NCI-H2196 (cell line): Measurements from ENCODE around the gene SLC25A17.

Experiments
- DNase-seq: peaks from one replicate; lab custom pipeline; 2025; ENCODE audit not compliant: unreplicated experiment; lab: John Stamatoyannopoulos, UW

Gene SLC25A17

DNA sequence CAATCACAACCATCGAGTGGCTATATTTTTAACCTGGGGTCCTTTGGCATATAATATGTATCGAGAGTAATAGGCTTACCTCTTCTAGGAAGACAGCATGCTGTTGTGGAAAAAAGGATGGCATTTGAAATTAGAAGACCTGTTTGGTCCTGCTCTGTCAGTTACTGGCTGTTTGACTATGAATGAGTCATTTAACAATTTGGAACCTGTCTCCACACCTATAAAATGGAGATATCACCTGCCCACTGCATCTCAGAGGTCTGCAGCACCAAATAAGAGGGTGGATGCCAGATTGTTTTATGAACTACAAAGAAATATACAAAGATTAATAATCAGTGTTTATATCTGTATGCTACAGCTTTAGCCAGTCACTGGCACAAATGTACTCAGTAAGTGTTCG is 60.8 kb downstream of the SLC25A17 start:
- peak; percentile 43 for DNase-seq

DNA sequence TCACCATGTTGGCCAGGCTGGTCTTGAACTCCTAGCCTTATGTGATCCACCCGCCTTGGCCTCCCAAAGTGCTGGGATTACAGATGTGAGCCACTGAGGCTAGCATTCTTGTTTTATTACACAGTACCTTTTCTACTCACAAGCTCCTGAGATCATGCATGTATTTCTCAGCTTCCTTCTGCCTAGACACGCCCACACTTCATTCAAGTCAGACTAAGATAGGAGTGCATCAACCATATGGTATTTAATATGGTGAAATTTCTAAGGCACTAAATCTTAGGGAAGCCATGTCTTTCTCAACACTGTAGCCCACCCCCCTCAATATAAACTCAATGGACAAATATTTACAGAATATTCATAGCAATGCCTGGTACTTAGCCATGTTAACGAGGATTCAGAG is 62.1 kb downstream of the SLC25A17 start:
- DNase-seq = no peak

GRCh38 chr22:40753114-40753513 is 66.0 kb downstream of the SLC25A17 start:
- no peak for DNase-seq

DNA sequence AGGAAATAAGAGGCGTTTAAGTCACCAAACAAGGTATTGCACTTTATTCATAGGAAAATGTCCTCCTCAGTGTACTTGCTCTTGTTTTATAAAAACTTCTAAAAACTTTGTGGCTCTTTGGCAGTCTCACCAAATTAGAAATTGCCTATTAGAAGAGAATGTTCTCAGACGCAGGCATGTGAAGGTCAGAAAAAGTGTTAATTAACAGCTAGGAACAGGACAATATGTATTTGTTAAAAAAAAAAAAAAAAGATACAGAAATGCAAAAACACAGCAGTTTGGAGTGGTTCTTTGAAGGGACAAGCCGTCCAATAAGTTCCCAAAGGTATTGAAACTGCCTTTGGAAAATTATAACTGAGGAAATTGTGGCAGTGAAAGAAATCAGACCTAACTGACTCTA is 67.9 kb downstream of the SLC25A17 start:
- no peak for DNase-seq

- no peak for DNase-seq
Measured at GRCh38 chr22:40749829-40750228, 69.3 kb downstream of the SLC25A17 start.

GRCh38 chr22:40748388-40749355 is 70.5 kb downstream of the SLC25A17 start:
- DNase-seq = no peak

DNA sequence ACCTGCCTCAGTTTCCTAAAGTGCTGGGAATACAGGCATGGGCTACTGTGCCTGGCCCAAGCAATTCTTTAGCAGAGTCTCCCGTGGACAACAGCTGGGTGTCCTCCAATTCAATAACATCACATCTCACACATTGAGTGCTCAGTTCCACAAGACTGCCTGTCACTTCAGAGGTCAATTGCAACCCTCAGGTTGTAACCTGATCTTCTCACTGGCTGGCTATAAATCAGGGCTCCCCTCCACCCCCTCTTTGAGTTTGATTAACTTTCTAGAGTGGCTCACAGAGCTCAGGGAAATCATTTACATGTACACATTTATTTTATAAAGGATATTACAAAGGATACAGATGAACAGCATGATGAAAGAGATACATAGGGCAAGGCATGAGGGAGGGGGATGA is 71.8 kb downstream of the SLC25A17 start:
- no peak for DNase-seq

GRCh38 chr22:40746428-40747220 is 72.5 kb downstream of the SLC25A17 start:
- DNase-seq = no peak

GRCh38 chr22:40743768-40744167 is 75.4 kb downstream of the SLC25A17 start:
- DNase-seq = no peak

DNA sequence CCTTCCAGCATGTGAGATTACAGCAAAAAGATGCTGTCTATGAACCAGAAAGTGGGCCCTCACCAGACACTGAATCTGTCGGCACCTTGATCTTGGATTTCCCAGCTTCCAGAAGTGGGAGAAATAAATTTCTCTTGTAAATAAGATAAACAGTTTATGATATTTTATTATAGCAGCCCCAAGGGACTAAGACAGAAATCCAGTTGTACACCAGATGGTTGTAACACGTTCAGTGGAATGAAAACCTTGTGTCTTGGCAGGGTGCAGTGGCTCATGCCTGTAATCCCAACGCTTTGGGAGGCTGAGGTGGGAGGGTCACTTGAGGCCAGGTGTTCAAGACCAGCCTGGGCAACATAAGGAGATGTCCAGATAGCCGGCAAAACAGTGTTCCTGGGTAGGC is 78.0 kb downstream of the SLC25A17 start:
- DNase-seq = no peak

GRCh38 chr22:40739721-40740120 is 79.4 kb downstream of the SLC25A17 start:
- DNase-seq = no peak

- DNase-seq = no peak
Measured at GRCh38 chr22:40733919-40734318, 85.2 kb downstream of the SLC25A17 start.

DNA sequence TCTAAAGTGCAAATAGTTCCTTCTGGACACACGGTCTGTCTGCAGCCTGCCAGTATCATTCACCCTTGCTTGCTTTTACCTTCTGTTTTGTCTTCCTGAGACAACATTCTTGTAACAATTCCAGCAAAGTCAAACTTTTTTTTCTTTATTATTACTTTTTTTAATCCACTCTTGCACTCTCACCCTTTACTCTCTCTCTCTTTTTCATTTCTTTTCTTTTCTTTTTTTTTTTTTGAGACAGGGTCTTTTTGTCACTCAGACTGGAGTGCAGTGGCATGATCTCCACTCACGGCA is 86.2 kb downstream of the SLC25A17 start:
- DNase-seq = no peak

DNA sequence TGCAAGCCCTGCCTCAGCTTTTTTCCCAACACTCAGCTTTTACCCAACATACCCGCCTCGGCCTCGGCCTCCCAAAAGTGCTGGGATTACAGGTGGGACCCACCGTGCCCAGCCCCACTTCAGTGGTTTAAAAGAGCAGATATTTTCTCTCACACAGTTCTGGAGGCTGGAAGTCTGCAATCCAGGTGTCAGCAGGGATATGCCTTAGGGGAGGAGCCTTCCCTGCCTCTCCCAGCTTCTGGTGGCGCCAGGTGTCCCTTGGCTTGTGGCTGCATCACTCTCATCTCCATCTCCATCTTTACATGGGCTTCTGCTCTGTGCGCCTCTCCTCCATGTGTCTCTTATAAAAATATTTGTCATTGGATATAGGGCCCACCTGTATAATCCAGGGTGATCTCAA is 89.9 kb downstream of the SLC25A17 start:
- no peak for DNase-seq

DNA sequence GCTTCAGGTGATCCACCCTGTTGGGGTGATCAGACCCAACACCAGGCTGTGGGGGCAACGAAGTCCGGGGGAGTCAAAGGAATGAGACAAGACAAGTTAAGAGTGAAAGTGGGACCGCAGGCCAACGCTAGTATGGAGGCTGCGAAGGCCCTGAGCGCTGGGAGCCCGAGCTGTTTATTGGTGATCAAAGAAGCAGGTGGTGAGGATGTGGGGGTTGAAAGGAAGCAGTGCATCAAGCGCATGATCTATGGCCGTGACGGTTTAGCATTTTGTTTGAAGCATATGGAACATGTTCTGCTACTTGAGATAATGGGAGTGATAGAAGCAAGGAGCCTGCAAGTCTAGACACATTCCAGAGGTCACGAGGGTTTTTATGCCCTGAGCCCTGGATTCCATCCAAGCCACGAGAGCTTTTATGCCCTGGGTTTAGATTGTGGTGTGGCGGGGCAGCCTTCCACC is 90.4 kb downstream of the SLC25A17 start:
- peak; percentile 23 for DNase-seq

- no peak for DNase-seq
Measured at GRCh38 chr22:40727964-40728615, 91.1 kb downstream of the SLC25A17 start.

DNA sequence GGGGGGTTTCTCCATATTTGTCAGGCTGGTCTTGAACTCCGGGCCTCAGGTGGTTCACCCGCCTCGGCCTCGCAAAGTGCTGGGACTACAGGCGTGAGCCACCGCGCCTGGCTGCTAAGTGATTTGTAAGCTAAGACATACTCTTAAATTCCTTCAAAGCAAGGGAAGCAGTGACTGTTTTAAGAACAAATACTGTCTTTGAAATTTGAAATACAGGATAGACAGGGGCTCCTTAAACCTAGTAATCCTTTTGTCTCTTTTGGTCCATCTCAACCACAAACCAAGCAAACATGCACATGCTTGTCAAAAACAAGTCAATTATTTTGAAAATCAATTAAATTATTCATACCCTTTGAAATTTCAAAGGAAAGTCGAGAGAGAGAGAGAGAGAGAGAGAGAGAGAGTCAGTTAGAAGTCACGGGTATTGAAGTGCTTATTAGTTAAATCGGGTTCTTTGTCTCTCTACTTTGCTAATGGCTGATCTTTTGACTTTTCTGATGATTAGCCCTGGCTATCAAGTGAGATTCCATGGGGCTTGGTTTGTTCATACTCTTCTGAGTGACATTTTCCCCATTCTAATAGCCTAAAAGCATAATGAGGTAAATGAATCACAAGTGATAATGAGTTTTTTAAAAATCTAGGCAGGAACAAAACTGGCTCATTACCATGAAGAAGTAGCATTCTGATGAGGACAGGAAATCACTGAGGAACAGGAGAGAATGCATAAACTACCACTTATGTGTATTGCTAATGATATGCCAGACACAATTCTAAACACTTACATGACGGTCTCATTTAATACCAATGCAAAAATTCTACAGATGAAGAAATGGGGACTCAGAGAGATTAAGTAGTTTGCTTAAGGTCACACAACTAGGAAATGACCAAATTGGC is 91.8 kb downstream of the SLC25A17 start:
- no peak for DNase-seq

GRCh38 chr22:40726514-40726913 is 92.6 kb downstream of the SLC25A17 start:
- DNase-seq = no peak

DNA sequence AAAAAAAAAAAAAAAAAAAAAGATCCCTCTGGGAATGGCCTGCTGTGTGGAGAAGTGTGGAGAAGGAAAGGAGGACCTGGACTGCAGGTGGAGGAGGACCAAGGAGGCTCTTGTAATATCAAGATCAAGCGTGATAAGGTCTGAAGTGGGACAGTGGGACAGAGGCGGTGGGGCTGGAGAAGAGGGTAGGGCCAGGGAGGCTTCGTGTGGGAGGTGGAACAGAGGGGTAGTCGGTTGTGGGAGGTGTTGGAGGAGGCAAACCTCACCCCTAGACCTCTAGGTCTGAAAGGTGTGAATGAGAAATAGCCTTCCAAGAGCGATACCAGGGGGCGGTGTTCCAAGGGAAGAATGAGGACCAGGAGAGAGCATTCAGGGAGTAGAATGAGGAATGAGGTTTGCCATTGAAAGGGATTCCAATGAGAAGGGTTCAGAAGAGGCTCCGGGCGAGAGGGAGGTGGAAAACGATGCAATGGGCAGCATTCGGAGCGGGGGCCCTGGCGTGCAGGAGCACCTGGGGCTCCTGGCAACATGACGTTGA is 95.7 kb downstream of the SLC25A17 start:
- no peak for DNase-seq

GRCh38 chr22:40721266-40721665 is 97.9 kb downstream of the SLC25A17 start:
- DNase-seq = peak; percentile 19
